ENCODE results near the gene IREB2.

DNA sequence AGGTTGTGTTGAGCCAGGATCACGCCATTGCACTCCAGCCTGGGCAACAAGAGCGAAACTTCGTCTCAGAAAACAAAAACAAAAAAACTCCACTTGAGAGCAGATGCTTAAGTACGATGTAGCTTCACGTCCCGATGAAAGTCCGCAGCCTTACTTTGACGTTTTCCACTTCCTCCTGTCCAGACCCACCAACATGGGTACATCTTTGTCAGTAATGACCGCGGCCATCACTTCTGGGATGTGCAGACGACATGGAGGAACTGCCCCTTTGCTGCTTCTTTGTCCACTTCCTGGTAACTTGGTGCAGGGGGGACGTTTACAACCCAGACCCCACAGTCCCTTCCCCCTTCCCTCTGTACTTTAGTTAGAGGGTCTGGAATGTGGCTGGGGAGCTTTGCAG is 49.2 kb upstream of the IREB2 start:
- TF ChIP-seq, protein P1, sequence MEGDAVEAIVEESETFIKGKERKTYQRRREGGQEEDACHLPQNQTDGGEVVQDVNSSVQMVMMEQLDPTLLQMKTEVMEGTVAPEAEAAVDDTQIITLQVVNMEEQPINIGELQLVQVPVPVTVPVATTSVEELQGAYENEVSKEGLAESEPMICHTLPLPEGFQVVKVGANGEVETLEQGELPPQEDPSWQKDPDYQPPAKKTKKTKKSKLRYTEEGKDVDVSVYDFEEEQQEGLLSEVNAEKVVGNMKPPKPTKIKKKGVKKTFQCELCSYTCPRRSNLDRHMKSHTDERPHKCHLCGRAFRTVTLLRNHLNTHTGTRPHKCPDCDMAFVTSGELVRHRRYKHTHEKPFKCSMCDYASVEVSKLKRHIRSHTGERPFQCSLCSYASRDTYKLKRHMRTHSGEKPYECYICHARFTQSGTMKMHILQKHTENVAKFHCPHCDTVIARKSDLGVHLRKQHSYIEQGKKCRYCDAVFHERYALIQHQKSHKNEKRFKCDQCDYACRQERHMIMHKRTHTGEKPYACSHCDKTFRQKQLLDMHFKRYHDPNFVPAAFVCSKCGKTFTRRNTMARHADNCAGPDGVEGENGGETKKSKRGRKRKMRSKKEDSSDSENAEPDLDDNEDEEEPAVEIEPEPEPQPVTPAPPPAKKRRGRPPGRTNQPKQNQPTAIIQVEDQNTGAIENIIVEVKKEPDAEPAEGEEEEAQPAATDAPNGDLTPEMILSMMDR (IDR thresholded peaks at IDR 0.05), result no peak
- TF ChIP-seq POLR2AphosphoS5 (IDR thresholded peaks at IDR 0.05) (no peak), EP300 (IDR thresholded peaks at IDR 0.05; ENCODE audit: low read depth) (no peak), POLR2A (IDR thresholded peaks at IDR 0.05) (no peak)
